Left lung (tissue), 10 donors: ENCODE measurements around the gene SLC5A4. TPM values are rescaled to one million over a fixed set of nuclear protein-coding genes. Genes with fewer than 3 reads are reported as not detected.
"Not testable (repeated sequence)": the region's sequence is repeated elsewhere in the genome, so short reads cannot be mapped to it uniquely, and the experiment has no call there.

ENCODE experiments used
- ATAC-seq: fragments of 200-7000 bp; cut with Tn5 transposase; one replicate; pipeline ENCODE4 v1.9.1; 2020; ENCODE audit warnings: moderate library complexity
- DNase-seq, 4 donors: peaks; one replicate each; pipeline ENCODE4 v3.0.0-alpha.2; 2013 to 2020
- H3K27ac ChIP-seq, 2 donors: fragments of 200-600 bp; sonication (generic) in 1 of 2; one replicate each; pipeline versions ENCODE4 v1.5.0 to v1.8.0; 2020 to 2021
- H3K27me3 ChIP-seq, 2 donors: fragments of 200-600 bp; sonication (generic) in 1 of 2; one replicate each; pipeline versions ENCODE4 v1.5.0 to v1.8.0; 2020 to 2021
- H3K36me3 ChIP-seq, 2 donors: fragments of 200-600 bp; sonication (generic) in 1 of 2; one replicate each; pipeline versions ENCODE4 v1.5.0 to v1.8.0; 2020 to 2021
- H3K4me1 ChIP-seq, 2 donors: fragments of 200-600 bp; one replicate each; pipeline ENCODE4 v1.8.0; 2021
- H3K4me3 ChIP-seq, 2 donors: fragments of 200-600 bp; sonication (generic) in 1 of 2; one replicate each; pipeline versions ENCODE4 v1.5.0 to v1.8.0; 2020 to 2021; ENCODE audit warnings: mild to moderate bottlenecking in 1 of 2
- H3K9me3 ChIP-seq, 2 donors: fragments of 200-600 bp; sonication (generic) in 1 of 2; one replicate each; pipeline versions ENCODE4 v1.5.0 to v1.8.0; 2020 to 2021
- intact Hi-C, 2 donors: fragments of 100-400 bp; cut with DNase I; formaldehyde crosslinking; loops; one replicate each; pipeline versions ENCODE4 v1.11.2 to v1.14.2; 2022
- polyA plus RNA-seq, 6 donors: library from polyadenylated mRNA; unstranded; fragments of 120-200 nt; gene quantifications; one replicate each; pipeline ENCODE4 v1.2.1, GENCODE V29; 2013; ENCODE audit not compliant: insufficient read length in 6 of 6
- total RNA-seq, 2 donors: library from RNA; stranded (reverse); fragmentation: NEBNext Ultra II Directional; extraction: Animal tissue kit (Norgen Biotek cat#: 25700); gene quantifications; one replicate each; pipeline ENCODE4 v1.2.1, GENCODE V29; 2021
- TF ChIP-seq, protein P1 (sequence below), 2 donors: fragments of 200-600 bp; sonication (generic) in 1 of 2; IDR thresholded peaks; one replicate each; pipeline versions ENCODE4 v1.5.0 to v1.8.0; 2021; ENCODE audit warnings: antibody characterized with exemption in 2 of 2
- donor health status: DM: no; HTN: yes; CAD: no.
- donor health status: DM: no; HTN: no; CAD: no.

The SLC5A4 gene
- total and polyA plus RNA-seq, 8 donors: 0.58 to 3.5 (median 0.98) TPM

GRCh38 chr22:32202161-32202538 is 53.0 kb downstream of the SLC5A4 start:
- intact Hi-C loops: no loop called here
- H3K4me1 ChIP-seq: peaks cover 6 to 35% of the 10 kb centered on the region in 2 donors
- TF ChIP-seq, protein P1, sequence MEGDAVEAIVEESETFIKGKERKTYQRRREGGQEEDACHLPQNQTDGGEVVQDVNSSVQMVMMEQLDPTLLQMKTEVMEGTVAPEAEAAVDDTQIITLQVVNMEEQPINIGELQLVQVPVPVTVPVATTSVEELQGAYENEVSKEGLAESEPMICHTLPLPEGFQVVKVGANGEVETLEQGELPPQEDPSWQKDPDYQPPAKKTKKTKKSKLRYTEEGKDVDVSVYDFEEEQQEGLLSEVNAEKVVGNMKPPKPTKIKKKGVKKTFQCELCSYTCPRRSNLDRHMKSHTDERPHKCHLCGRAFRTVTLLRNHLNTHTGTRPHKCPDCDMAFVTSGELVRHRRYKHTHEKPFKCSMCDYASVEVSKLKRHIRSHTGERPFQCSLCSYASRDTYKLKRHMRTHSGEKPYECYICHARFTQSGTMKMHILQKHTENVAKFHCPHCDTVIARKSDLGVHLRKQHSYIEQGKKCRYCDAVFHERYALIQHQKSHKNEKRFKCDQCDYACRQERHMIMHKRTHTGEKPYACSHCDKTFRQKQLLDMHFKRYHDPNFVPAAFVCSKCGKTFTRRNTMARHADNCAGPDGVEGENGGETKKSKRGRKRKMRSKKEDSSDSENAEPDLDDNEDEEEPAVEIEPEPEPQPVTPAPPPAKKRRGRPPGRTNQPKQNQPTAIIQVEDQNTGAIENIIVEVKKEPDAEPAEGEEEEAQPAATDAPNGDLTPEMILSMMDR (IDR thresholded peaks at IDR 0.05): no peak
- ATAC-seq (no peak), DNase-seq (no peak)
- no peaks in the 10 kb centered on the region for H3K36me3 ChIP-seq
- H3K4me3 ChIP-seq: no peak overlapping the region
- H3K9me3 ChIP-seq: no peaks in the 10 kb centered on the region
- peaks cover 17 to 67% of the 10 kb centered on the region in 2 donors for H3K27me3 ChIP-seq
- no peak overlapping the region for H3K27ac ChIP-seq

DNA sequence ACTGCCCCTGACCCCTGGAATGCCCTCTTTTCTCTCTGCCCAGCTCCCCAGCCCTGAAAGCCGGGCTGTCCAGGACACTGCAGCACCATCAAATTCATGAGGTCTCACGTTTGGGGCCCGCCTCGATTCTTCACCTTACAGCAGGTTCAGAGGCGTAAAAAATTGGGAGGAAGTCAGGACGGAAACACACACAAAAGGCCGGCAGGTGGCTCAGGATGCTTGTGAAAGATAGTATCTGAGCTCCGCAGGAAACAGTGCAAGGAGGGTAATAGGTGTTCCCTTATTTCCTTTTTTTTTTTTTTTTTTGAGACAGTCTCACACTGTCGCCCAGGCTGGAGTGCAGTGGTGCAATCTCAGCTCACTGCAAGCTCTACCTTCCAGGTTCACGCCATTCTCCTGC is 54.4 kb downstream of the SLC5A4 start:
- intact Hi-C loops: no loop called here
- no peaks in the 10 kb centered on the region for H3K9me3 ChIP-seq

DNA sequence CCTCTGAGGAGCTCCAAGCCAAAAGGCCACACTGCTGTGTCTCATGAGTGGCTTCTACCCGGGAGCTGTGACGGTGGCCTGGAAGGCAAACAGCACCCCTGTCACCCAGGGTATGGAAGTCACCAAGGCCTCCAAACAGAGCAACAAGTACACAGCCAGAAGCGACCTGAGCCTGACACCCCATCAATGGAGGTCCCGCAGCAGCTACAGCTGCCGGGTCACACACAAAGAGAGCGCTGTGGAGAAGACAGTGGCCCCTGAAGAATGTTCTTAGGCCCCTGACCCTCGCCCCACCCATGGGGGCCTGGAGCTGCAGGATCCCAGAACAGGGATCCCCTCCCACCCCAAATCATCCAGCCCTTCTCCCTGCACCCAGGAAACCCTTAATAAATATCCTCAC is 55.2 kb downstream of the SLC5A4 start:
- peaks cover 17 to 65% of the 10 kb centered on the region in 2 donors for H3K27me3 ChIP-seq
- peaks cover 6 to 27% of the 10 kb centered on the region in 2 donors for H3K4me1 ChIP-seq
- H3K9me3 ChIP-seq: no peaks in the 10 kb centered on the region
- TF ChIP-seq, protein P1 (IDR thresholded peaks at IDR 0.05): no peak
- H3K4me3 ChIP-seq: no peak overlapping the region
- H3K36me3 ChIP-seq: no peaks in the 10 kb centered on the region
- DNase-seq (no peak), ATAC-seq (no peak)
- H3K27ac ChIP-seq: no peak overlapping the region
- intact Hi-C loops: no loop called here

More for the DNA sequence above, 54.4 kb downstream of the SLC5A4 start:
- H3K27ac ChIP-seq: no peak overlapping the region
- H3K36me3 ChIP-seq: no peaks in the 10 kb centered on the region
- no peak for ATAC-seq
- TF ChIP-seq, protein P1 (IDR thresholded peaks at IDR 0.05): no peak
- peaks cover 17 to 66% of the 10 kb centered on the region in 2 donors for H3K27me3 ChIP-seq
- no peak for DNase-seq
- no peak overlapping the region for H3K4me3 ChIP-seq
- peaks cover 6 to 27% of the 10 kb centered on the region in 2 donors for H3K4me1 ChIP-seq

DNA sequence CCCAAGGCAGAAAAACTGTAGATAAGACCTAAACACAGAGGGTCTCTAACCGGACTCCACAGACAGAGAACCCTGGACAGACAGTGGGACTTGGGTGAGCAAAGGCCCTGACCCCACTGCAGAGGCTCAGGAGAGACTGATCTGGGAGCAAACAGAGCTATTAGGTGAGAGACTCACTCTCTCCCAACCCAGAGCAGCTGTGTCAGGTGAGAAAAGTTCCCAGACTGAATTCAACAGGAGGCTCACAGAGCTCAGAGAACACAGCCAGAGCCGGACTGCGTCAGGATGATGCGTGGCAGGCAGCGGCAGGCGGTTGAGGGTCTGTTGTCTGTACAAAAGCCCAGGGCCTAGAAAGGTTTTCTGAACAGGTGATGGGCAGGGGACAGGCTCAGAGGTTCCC is 55.8 kb downstream of the SLC5A4 start:
- peaks cover 17 to 59% of the 10 kb centered on the region in 2 donors for H3K27me3 ChIP-seq
- H3K27ac ChIP-seq: no peak overlapping the region
- DNase-seq: no peak
- peaks cover 6 to 24% of the 10 kb centered on the region in 2 donors for H3K4me1 ChIP-seq
- intact Hi-C loops: no loop called here
- TF ChIP-seq, protein P1 (IDR thresholded peaks at IDR 0.05): no peak
- no peaks in the 10 kb centered on the region for H3K9me3 ChIP-seq
- no peaks in the 10 kb centered on the region for H3K36me3 ChIP-seq
- ATAC-seq: no peak
- no peak overlapping the region for H3K4me3 ChIP-seq

- DNase-seq, H3K9me3 ChIP-seq, H3K27ac ChIP-seq, H3K36me3 ChIP-seq, intact Hi-C loops, ATAC-seq, H3K4me3 ChIP-seq: not testable (repeated sequence)
- Histone ChIP-seq H3K4me1 (peaks cover under 1 to 10% of the 10 kb centered on the region in 2 donors), H3K27me3 (peaks cover under 1 to 43% of the 10 kb centered on the region in 2 donors)
Observed at GRCh38 chr22:32197553-32198226, 57.5 kb downstream of the SLC5A4 start.

DNA sequence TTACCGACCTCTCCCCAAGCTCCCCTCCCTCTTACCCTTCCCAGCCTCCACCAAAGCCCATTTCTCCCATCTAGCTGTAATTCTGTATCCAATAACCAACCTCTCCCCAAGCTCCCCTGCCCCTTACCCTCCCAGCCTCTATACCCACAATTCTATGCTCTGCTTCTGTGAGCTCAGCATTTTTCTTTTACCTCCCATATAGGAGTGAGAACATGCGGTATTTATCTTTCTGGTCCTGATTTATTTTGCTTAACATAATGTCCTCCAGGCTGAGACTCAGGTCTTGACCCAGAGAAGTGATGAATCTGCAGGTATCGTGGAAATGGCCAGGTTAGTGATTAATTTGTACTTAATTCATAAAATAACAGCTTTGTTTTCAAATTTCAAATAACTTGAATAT is 59.2 kb downstream of the SLC5A4 start:
- H3K27ac ChIP-seq, H3K9me3 ChIP-seq, H3K4me3 ChIP-seq, H3K4me1 ChIP-seq, H3K36me3 ChIP-seq, ATAC-seq, DNase-seq, intact Hi-C loops: not testable (repeated sequence)
- peaks cover 0 to 27% of the 10 kb centered on the region in 2 donors for H3K27me3 ChIP-seq

- ATAC-seq, H3K4me3 ChIP-seq, H3K4me1 ChIP-seq, DNase-seq, H3K9me3 ChIP-seq, H3K36me3 ChIP-seq, intact Hi-C loops, H3K27ac ChIP-seq: not testable (repeated sequence)
- H3K27me3 ChIP-seq: peaks cover 0 to 23% of the 10 kb centered on the region in 2 donors
Observed at GRCh38 chr22:32193346-32193745, 61.8 kb downstream of the SLC5A4 start.

DNA sequence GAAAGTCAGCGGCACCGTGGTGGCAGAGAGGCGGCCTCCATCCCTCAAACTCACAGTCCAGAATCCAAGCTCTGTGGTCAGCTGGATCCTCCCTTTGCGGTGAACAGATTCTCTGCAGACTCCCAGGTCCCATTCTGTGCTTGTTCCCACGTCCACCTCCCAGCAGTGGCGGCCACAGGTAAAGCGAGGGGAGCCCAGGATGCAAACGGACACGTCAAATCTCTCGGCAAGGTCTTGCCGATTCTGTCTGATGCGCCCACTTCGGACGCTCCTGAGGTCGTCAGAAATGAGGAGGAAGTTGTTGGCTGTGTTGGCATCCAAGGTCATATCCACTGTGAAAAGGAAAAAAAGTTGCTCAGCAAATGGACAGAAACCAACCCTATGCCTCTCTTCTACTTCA is 64.1 kb downstream of the SLC5A4 start:
- ATAC-seq, intact Hi-C loops: not testable (repeated sequence)

More for the DNA sequence above, 64.1 kb downstream of the SLC5A4 start:
- H3K27ac ChIP-seq, H3K27me3 ChIP-seq, H3K36me3 ChIP-seq, H3K9me3 ChIP-seq, H3K4me3 ChIP-seq, DNase-seq, H3K4me1 ChIP-seq: not testable (repeated sequence)
